HG02885 (cell line): Measurements from ENCODE around the gene MAP7.

Source experiments
- ATAC-seq: cut with Tn5 transposase; IDR thresholded peaks from one replicate; pipeline ENCODE4 v1.9.1; 2021; ENCODE audit warnings: mild to moderate bottlenecking; ENCODE audit not compliant: unreplicated experiment, poor library complexity

Gene MAP7

DNA sequence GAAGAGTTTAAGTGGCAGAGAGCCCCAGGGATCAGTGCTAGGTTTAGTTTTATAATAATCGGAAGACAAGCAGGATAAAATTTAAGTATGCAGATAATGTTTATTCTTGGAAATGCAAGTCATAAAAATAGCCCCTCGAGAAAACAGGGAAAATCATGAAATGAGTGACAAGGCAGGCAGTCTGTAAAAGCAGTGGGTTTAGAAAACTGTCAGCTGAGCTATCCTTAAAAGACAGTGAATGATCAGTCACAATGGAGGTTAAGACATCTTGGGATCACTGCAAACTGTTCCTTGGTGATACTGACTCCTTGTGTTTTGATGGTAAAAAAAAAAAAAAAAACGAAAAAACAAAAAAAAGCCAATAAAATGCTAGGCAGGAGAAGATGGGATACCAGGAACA is 199.3 kb downstream of the MAP7 start:
- ATAC-seq: no peak

DNA sequence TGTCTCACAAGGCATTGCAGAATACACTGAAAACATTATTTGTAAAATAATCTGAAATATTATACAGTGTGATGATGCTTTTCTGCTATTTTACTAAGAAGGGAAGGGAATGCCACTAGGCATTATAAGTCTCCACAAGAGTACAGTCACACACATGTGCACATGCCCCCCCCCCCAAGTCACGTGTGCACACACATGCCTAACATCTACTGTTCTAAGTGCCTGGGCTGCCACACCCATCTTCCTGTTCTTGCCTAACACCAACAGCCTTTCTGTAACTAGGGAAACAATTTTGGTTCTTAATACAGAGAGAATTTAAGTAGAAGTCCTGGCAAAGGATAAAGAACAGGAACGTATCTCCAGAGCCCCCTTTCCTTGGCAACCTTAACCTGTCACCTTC is 202.4 kb downstream of the MAP7 start:
- no peak for ATAC-seq

DNA sequence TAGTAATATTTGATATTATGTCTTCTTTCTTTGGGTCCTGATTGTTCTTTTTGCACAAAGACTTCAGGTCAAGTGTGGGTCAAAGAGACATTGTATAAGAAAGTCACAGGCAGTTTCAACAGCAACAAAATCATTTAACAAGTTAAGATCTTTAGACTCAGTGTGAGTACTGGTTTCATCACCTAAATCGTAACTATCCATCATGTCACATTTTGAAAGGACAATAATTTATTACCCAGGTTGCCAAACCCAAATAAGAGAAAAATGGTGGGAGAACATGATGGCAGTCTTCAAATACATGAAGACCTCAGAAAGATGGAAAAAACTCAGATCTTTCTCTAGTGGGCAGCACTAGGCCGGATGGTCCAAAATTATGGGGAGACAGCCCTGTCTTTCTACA is 205.1 kb downstream of the MAP7 start:
- ATAC-seq: no peak

DNA sequence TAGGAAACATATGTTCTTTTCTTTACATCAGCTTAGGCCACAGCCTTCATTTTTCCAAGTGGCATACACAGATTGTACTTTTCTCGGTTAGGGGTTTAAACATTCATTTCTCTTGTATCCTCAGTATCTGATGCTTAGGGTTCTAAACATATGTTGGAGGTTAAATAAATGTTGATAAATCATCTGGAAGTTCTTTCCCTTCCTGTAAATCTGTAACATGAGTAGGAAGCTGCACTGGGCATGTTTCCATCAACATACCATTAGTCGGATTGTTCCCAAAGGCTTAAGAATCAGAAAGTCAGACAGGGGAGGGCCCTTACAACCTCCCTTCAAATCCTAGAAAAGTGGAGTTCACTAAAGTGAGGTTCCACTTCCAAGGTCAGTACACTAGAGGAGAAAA is 205.8 kb downstream of the MAP7 start:
- ATAC-seq: no peak

DNA sequence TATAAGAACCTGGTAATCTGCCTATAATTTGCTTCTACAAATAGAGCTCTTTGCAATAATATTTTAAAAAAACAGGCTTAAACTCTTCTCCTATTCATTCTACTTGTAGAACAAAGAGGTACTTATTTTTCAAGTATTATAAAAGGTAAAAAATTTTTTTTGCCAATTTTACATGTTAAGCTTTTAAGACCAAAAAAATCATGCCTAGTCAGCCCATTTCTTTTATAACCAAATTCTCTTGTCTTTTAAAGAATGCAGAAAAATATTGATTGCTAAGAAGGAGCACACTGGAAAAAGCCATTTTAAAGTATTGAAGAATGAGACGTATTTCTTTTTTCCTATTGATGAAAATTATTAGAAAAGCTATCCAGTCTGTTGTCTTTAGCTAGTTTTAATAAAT is 206.5 kb downstream of the MAP7 start:
- ATAC-seq: no peak

DNA sequence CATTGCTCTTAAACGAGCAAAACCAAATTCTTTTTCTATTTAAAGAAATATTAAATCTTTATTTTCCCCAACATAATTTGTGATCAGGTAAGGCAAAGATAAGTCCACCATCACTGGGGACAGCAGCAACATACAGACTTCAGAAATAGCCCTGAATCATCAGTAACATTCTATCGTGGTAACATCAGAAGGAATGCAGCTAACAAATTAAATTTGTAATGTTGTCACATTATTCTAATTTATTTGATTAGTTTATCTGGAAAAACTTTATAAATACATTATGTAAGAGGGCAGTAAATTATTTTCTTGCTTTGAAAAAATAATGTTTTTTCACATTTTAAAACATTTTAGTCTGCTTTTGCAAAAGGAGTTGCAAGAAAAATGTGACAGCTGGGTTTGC is 206.9 kb downstream of the MAP7 start:
- no peak for ATAC-seq

DNA sequence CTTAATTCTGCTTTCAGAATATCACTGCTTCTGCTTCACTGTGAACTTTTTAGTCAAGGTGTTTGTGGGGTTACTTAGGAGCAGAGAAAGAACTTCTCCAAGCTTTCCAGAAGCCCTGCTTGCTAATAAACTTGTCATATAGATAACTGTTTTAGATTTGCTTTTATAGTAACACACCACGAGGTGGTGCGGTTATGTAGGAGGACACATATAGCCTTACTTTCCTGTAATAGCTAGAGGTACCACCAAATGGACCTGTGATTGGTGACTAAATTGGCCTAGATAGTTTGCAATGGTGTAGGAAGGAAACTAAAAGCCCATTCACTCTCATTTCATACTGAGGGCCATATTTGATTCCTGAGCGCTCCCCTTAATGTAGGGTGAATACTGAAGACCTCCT is 208.3 kb downstream of the MAP7 start:
- ATAC-seq: no peak

DNA sequence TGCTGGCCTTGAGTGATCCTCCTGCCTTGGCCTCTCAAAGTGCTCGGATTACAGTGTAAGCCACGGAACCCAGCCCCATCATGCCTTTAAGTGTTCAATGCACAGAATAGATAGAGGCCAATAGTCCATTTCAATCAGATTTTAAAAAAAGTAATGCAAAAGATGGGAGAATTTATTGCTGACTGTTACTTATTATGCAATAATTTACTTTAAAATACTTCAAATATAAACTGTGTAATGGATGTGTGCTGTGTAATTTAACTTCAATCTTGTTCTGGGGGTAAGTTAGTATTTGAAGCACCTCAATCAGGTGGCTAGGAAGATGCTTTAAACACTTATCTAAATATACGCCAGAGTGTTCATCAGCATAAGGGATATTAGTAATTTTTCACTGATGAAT is 208.9 kb downstream of the MAP7 start:
- ATAC-seq: no peak

DNA sequence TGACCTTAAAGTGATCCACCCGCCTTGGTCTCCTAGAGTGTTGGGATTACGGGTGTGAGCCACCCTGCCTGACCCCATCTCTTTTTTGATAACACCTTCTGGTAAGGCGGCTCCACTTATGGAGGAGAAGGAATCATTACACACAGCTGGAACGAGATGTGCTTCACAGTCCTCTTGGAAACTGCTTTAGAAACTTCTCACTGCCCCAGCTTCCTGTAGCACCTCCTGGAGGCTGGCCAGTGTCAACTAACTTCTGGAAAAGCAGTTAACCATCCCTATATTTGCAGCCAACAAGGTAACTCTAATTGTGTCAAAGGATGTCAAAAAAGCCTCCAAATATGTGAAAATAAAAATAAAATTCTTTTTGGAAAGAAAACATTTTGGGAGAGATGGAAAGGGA is 211.7 kb downstream of the MAP7 start:
- no peak for ATAC-seq

DNA sequence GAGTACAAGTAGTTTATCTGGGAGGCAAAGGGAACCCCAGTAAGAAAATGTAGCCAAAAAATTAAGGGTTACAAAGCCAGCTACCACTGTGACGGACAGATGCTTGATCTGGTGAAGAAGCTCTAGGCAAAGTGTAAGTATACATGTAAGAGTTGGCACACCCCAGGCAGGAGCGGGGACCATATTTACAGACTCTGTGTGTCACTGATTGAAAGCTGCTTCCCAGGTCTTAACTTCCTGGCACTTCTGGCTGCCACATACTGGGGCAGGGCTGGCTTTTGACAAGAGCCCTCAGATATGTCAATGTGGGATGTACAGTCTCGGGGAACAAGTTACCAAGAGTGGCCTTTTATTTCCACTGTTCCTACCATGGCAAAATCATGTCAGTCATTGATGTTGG is 212.6 kb downstream of the MAP7 start:
- no peak for ATAC-seq

DNA sequence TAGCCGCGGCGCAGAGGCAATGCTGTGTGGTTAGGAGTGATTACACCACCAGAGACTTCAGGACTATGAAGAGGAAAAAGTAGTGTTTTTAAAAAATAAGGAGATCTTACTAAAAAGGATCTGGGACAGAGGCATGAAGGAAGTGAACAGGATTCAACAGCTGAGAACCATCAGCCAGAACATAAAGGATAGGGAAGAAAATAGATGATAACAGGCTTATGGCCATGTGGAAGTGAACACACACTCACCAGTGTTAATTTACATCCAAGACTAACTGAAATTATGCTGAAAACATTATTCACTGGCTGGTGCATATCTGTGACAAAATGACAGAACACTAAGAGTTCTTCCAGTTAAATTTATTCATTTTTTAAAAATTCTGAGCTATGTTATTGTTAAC is 213.1 kb downstream of the MAP7 start:
- no peak for ATAC-seq

DNA sequence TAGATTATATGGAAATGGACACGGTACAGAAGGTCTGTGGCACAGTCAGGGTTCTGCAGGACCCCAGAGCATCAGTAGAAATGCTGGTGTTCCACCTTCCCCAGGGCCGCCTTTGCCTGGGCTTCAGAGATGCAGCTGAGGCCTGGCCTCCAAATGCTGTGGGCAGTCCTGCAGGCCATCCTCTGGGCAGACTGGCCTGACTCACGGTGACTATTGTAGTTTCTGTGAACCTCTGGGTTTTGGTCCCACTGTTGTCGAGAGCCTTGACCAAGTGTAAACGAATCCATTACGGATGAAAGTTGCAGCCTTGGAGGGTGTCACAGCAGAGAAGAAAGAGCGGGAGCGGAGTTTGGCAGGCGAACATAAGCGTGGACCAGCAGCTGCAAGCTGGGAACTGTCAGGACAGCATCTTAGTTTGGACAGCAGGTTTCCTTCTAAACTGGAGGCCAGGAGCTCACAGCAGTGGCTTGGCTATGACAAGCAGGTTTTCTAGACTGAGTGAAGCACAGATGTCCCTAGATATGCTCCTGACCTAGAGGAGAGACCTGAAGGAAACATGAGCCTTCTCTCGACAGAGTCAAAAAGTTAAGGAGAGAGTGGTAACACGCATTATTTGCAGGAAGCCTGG is 214.4 kb downstream of the MAP7 start:
- no peak for ATAC-seq

DNA sequence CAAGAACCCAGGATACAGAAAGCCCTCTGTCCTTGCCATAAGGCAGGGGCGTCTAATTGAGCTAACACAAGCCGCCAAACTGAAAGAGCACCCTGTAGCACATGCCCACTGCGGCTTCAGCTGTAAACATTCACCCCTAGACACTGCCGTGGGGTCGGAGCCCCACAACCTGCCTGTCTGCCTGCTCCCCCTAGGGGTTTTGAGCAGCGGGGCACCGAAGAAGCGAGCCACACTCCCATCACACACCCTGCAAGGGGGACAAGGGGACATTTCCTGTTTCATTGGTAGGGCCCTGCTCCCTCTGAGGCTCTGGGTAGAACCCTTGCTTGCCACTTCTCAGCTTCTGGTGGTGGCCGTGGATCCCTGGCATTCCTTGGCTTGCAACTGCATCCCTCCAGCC is 215.4 kb downstream of the MAP7 start:
- ATAC-seq: no peak

DNA sequence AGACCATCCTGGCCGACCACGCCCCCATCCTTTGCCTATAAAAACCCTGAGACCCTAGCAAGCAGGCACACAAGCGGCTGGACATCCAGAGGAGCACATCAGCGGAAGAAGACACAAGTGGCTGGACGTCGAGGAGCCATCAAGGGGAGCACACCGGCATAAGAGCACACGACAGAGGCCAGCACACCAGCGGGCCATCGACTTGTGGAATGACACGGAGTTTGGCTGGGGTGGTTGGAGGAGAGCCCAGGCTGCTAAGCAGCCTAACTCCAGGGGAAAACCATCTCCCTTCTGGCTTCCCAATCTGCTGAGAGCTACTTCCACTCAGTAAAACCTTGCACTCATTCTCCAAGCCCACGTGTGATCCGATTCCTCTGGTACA is 215.8 kb downstream of the MAP7 start:
- no peak for ATAC-seq

DNA sequence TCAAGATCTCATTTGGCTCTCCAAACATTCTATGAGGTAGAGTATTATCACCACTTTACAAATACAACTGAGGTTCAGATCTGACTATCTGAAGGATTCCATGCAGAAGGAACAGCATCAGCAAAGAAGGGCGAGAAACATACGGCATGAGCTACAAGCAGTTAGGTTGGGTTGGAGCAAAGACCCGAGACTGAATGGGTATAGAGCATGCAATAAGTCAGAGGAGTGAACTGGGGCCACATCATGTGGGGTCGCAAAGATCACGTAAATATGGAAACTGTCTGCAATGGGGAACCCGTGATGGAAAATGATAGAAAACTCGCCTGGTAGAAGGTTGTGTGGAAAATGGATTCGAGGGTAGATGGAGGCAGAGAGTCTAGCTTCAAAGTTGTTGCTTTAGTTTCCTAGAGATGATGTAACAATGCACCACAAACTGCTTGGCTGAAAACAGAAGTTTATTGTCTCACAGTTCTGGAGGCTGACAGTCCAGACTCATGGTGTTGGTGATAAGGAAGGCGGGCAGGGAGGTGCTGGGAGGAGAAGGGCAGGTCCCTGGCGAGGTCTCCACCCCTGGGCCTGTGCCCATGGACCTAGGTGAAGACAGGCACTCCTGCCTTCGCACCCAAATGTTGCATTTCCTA is 216.3 kb downstream of the MAP7 start:
- no peak for ATAC-seq

DNA sequence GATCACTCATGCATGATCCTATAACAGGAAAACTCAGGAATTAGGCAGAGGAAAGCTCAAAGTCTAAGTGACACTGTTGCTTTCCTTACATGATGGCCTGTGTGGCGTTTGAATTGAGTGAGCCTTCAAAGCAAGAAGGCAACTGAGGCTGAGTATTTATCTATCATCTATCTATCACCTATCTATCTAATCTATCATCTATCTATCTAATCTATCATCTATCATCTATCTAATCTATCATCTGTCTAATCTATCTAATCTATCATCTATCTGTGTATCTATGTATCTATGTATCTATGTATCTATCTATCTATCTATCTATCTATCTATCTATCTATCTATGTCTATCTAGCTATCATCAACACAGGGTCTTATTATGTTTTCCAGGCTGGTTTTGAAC is 218.8 kb downstream of the MAP7 start:
- ATAC-seq: no peak

DNA sequence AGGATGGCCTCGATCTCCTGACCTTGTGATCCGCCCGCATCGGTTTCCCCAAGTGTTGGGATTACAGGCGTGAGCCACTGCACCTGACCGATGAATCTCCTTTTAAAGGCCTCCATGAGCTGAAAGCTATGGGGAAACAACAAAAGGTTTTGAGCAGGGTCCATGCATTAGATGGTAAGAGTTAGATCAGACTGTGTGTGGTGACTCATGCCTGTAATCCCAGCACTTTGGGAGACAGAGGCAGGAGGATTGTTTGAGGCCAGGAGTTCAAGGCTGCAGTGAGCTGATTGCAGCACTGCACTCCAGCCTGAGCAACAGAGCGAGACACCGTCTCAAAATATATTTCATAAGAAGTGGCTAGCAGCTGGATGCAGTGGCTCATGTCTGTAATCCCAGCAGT is 219.6 kb downstream of the MAP7 start:
- ATAC-seq: no peak

DNA sequence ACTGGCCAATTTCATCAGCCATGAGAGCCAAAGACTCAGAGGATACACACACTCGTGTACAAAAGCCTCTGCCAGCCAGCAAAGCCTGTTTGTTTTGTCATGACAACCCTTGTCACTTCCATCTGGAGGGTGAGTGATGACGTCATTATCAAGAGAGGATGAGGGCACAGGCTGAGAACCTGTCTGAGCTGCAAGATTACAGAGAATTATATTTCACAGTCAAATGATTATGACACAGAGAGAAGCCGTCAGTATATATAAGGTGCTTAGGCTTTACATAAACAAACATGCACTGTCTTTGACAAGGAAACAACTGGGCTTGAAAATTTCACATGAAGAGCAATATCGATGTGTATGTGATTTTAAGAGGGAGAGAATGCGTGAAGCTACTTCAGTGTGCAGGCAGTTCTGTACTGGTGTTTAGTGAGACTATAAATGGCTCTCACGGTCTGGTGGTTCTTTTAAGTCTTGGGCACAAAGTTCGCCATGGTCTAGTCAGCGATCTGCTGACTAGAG is 224.1 kb downstream of the MAP7 start:
- no peak for ATAC-seq

DNA sequence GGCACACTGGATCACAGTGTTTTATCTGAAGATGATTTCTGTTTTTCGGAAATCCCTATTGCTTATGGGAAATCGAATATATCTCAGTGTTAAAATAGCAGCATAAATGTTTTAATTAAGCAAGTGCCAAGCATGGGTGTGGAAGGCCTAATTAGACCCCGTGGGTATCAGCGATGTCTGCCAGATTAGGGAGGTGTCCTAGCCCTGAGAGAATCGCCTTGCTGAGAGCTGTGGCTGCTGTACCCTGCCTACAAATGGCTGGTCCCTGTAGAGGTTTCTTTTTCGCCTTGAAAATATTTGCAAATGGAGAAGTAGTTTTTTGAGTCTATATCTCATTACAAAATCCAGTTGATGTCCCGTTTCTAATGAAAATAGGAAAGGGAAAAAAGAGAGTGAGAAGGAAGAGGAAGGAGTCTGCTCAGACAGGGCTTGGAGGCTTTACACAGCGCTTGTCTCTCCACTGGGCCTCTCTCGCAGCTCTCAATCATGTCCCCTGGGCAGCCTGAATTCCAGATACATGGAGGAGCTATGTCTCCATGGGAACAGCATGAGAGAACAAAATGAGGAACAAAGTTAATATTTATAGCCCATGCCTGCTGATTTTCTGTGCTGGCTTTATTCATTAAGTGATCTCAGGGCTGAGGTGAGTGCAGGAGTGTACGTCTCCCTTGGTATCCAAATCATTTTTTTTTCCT is 225.4 kb downstream of the MAP7 start:
- no peak for ATAC-seq

DNA sequence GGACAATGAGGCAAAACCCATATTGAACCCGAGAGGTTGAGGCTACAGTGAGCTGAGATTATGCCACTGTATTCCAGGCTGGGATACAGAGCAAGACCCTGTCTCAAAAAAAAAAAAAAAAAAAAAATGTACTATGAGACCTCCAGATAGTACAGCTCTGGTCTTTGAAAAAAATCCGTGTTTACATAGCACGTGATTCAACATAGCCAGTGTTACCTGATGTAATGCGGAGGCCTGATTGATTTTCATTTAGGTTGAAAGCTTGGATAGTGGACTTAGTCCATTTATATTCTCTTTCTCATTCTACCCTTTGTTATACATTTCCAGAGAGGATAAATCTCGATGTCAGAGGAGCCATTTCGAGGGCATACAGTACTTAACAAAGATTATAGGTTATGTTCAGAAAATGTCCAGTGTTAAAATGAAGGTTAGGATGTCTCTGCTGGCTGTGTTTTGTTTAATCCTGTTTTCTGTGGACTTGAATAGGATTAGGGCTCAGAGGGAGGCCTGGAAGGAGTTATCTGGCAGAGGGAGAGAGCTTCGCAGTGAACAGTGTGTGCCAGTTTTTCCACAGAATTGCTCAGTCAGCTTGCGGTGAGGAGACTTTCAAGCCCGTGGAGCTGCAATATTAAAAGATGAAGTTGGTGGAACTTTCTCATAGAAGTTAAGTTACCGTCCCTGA is 226.7 kb downstream of the MAP7 start:
- no peak for ATAC-seq

DNA sequence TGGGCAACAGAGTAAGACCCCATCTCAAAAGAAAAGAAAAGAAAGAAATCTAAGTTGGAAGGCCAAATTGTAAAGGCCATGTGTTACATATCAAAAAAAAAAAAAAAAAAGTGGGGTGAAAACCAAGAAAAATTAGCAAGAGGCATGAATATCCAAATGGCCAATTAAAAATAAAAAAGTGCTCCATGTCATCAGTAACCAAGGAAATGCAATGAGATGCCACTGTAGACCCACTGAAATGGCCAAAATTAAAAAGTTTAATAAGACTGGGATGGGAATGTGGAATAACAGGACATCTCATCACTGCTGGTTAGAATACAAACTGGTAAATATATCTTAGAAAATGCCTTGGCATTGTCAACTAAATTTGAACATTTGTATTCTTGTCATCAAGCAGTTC is 230.5 kb downstream of the MAP7 start:
- no peak for ATAC-seq
